ENCODE results near the gene YDJC.

DNA sequence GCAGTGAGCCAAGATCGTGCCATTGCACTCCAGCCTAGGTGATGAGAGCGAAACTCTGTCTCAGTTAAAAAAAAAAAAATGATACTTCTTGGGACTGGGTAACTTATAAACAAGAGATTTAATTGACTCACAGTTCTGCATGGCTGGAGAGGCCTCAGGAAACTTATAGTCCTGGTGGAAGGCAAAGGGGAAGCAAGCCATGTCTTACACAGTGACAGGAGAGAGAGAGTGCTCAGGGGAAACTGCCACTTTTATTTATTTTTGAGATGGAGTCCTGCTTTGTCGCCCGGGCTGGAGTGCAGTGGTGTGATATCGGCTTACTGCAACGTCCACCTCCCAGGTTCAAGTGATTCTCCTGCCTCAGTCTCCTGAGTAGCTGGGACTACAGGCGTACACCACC is 20.5 kb upstream of the YDJC start:
- TF ChIP-seq, protein P1, sequence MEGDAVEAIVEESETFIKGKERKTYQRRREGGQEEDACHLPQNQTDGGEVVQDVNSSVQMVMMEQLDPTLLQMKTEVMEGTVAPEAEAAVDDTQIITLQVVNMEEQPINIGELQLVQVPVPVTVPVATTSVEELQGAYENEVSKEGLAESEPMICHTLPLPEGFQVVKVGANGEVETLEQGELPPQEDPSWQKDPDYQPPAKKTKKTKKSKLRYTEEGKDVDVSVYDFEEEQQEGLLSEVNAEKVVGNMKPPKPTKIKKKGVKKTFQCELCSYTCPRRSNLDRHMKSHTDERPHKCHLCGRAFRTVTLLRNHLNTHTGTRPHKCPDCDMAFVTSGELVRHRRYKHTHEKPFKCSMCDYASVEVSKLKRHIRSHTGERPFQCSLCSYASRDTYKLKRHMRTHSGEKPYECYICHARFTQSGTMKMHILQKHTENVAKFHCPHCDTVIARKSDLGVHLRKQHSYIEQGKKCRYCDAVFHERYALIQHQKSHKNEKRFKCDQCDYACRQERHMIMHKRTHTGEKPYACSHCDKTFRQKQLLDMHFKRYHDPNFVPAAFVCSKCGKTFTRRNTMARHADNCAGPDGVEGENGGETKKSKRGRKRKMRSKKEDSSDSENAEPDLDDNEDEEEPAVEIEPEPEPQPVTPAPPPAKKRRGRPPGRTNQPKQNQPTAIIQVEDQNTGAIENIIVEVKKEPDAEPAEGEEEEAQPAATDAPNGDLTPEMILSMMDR (IDR thresholded peaks at IDR 0.05; ENCODE audit: borderline replicate concordance, extremely low read depth, low read length, poor library complexity, severe bottlenecking), result no peak
- no peak for TF ChIP-seq EZH2 (IDR thresholded peaks at IDR 0.05; ENCODE audit: borderline replicate concordance, low read depth, low read length, severe bottlenecking)
